ENCODE measurements around the gene SLC9A9.

SLC9A9 gene

GRCh38 chr3:143222505-143222904 is 625.8 kb downstream of the SLC9A9 start:
- TF ChIP-seq EZH2 (IDR thresholded peaks at IDR 0.05; ENCODE audit: borderline replicate concordance, low read depth, low read length, severe bottlenecking): no peak
- no peak for TF ChIP-seq CTCF (IDR thresholded peaks at IDR 0.05; ENCODE audit: borderline replicate concordance, extremely low read depth, low read length, poor library complexity, severe bottlenecking)
- no peaks in the 10 kb centered on the region for H3K79me2 ChIP-seq (ENCODE audit: insufficient read depth, low read length)
- no peaks in the 10 kb centered on the region for H4K20me1 ChIP-seq (ENCODE audit: insufficient read depth, low read length)
- no peak overlapping the region for H3K4me3 ChIP-seq (ENCODE audit: low read depth in 1 of 2, low read length in 2 of 2)
- no peak overlapping the region for H3K9ac ChIP-seq (ENCODE audit: low read depth, low read length)
- no peak overlapping the region for H2AFZ ChIP-seq (ENCODE audit: low read depth, low read length)
- no peaks in the 10 kb centered on the region for H3K36me3 ChIP-seq (ENCODE audit: insufficient read depth, low read length)
- ATAC-seq (ENCODE audit: insufficient read depth, low read depth) (no peak), DNase-seq (no peak)
- no peak overlapping the region for H3K4me2 ChIP-seq (ENCODE audit: insufficient read depth, low read length)
- no peaks in the 10 kb centered on the region for H3K27me3 ChIP-seq (ENCODE audit: insufficient read depth, low read length, poor library complexity)
- no peak overlapping the region for H3K27ac ChIP-seq (ENCODE audit: low read length)
- H3K9me3 ChIP-seq (ENCODE audit: insufficient read depth, low read length, severe bottlenecking): no peaks in the 10 kb centered on the region
- peaks cover 40% of the 10 kb centered on the region for H3K4me1 ChIP-seq (ENCODE audit: insufficient read depth, low read length)

- no peaks in the 10 kb centered on the region for H4K20me1 ChIP-seq (ENCODE audit: insufficient read depth, low read length)
- no peaks in the 10 kb centered on the region for H3K79me2 ChIP-seq (ENCODE audit: insufficient read depth, low read length)
- no peak overlapping the region for H3K27ac ChIP-seq (ENCODE audit: low read length)
- H2AFZ ChIP-seq (ENCODE audit: low read depth, low read length): no peak overlapping the region
- H3K9me3 ChIP-seq (ENCODE audit: insufficient read depth, low read length, severe bottlenecking): no peaks in the 10 kb centered on the region
- H3K4me2 ChIP-seq (ENCODE audit: insufficient read depth, low read length): no peak overlapping the region
- no peak overlapping the region for H3K9ac ChIP-seq (ENCODE audit: low read depth, low read length)
- no peaks in the 10 kb centered on the region for H3K36me3 ChIP-seq (ENCODE audit: insufficient read depth, low read length)
- no peak overlapping the region for H3K4me3 ChIP-seq (ENCODE audit: low read depth in 1 of 2, low read length in 2 of 2)
- no peaks in the 10 kb centered on the region for H3K27me3 ChIP-seq (ENCODE audit: insufficient read depth, low read length, poor library complexity)
- ATAC-seq (ENCODE audit: insufficient read depth, low read depth) (no peak), DNase-seq (no peak)
- H3K4me1 ChIP-seq (ENCODE audit: insufficient read depth, low read length): peaks cover 47% of the 10 kb centered on the region
- no peak for TF ChIP-seq CTCF (IDR thresholded peaks at IDR 0.05; ENCODE audit: borderline replicate concordance, extremely low read depth, low read length, poor library complexity, severe bottlenecking)
- TF ChIP-seq EZH2 (IDR thresholded peaks at IDR 0.05; ENCODE audit: borderline replicate concordance, low read depth, low read length, severe bottlenecking): no peak
Observed at GRCh38 chr3:143221446-143221845, 626.8 kb downstream of the SLC9A9 start.

- Histone ChIP-seq H3K4me1 (ENCODE audit: insufficient read depth, low read length) (peaks cover 54% of the 10 kb centered on the region), H3K4me3 (ENCODE audit: low read depth in 1 of 2, low read length in 2 of 2) (no peak overlapping the region), H3K4me2 (ENCODE audit: insufficient read depth, low read length) (no peak overlapping the region), H2AFZ (ENCODE audit: low read depth, low read length) (no peak overlapping the region), H3K36me3 (ENCODE audit: insufficient read depth, low read length) (no peaks in the 10 kb centered on the region), H4K20me1 (ENCODE audit: insufficient read depth, low read length) (no peaks in the 10 kb centered on the region), H3K27ac (ENCODE audit: low read length) (peak overlapping the region; percentile 26), H3K79me2 (ENCODE audit: insufficient read depth, low read length) (no peaks in the 10 kb centered on the region), H3K9ac (ENCODE audit: low read depth, low read length) (no peak overlapping the region), H3K27me3 (ENCODE audit: insufficient read depth, low read length, poor library complexity) (no peaks in the 10 kb centered on the region), H3K9me3 (ENCODE audit: insufficient read depth, low read length, severe bottlenecking) (no peaks in the 10 kb centered on the region)
- TF ChIP-seq CTCF (IDR thresholded peaks at IDR 0.05; ENCODE audit: borderline replicate concordance, extremely low read depth, low read length, poor library complexity, severe bottlenecking): peak; percentile 28
- TF ChIP-seq EZH2 (IDR thresholded peaks at IDR 0.05; ENCODE audit: borderline replicate concordance, low read depth, low read length, severe bottlenecking): no peak
- ATAC-seq (ENCODE audit: insufficient read depth, low read depth) (0 out of 3 replicates have a peak, but pooled peaks have one; percentile 4), DNase-seq (no peak)
Observed at GRCh38 chr3:143220741-143221140, 627.5 kb downstream of the SLC9A9 start.

Measured in DND-41 (cell line).